ENCODE measurements around the gene HSPA1A. TPM values are rescaled to one million over a fixed set of nuclear protein-coding genes. Genes with fewer than 3 reads are reported as not detected.
A peak's percentile ranks its signal among the peaks of the same experiment; 100 is the strongest.

Gene HSPA1A
- total and polyA plus RNA-seq, 9 of the 15 experiments (the other 6 are each of a cell fraction or from before 2014, with no cell fraction given): 2.2 to 273 (median 107) TPM

- TF ChIP-seq, protein P1, sequence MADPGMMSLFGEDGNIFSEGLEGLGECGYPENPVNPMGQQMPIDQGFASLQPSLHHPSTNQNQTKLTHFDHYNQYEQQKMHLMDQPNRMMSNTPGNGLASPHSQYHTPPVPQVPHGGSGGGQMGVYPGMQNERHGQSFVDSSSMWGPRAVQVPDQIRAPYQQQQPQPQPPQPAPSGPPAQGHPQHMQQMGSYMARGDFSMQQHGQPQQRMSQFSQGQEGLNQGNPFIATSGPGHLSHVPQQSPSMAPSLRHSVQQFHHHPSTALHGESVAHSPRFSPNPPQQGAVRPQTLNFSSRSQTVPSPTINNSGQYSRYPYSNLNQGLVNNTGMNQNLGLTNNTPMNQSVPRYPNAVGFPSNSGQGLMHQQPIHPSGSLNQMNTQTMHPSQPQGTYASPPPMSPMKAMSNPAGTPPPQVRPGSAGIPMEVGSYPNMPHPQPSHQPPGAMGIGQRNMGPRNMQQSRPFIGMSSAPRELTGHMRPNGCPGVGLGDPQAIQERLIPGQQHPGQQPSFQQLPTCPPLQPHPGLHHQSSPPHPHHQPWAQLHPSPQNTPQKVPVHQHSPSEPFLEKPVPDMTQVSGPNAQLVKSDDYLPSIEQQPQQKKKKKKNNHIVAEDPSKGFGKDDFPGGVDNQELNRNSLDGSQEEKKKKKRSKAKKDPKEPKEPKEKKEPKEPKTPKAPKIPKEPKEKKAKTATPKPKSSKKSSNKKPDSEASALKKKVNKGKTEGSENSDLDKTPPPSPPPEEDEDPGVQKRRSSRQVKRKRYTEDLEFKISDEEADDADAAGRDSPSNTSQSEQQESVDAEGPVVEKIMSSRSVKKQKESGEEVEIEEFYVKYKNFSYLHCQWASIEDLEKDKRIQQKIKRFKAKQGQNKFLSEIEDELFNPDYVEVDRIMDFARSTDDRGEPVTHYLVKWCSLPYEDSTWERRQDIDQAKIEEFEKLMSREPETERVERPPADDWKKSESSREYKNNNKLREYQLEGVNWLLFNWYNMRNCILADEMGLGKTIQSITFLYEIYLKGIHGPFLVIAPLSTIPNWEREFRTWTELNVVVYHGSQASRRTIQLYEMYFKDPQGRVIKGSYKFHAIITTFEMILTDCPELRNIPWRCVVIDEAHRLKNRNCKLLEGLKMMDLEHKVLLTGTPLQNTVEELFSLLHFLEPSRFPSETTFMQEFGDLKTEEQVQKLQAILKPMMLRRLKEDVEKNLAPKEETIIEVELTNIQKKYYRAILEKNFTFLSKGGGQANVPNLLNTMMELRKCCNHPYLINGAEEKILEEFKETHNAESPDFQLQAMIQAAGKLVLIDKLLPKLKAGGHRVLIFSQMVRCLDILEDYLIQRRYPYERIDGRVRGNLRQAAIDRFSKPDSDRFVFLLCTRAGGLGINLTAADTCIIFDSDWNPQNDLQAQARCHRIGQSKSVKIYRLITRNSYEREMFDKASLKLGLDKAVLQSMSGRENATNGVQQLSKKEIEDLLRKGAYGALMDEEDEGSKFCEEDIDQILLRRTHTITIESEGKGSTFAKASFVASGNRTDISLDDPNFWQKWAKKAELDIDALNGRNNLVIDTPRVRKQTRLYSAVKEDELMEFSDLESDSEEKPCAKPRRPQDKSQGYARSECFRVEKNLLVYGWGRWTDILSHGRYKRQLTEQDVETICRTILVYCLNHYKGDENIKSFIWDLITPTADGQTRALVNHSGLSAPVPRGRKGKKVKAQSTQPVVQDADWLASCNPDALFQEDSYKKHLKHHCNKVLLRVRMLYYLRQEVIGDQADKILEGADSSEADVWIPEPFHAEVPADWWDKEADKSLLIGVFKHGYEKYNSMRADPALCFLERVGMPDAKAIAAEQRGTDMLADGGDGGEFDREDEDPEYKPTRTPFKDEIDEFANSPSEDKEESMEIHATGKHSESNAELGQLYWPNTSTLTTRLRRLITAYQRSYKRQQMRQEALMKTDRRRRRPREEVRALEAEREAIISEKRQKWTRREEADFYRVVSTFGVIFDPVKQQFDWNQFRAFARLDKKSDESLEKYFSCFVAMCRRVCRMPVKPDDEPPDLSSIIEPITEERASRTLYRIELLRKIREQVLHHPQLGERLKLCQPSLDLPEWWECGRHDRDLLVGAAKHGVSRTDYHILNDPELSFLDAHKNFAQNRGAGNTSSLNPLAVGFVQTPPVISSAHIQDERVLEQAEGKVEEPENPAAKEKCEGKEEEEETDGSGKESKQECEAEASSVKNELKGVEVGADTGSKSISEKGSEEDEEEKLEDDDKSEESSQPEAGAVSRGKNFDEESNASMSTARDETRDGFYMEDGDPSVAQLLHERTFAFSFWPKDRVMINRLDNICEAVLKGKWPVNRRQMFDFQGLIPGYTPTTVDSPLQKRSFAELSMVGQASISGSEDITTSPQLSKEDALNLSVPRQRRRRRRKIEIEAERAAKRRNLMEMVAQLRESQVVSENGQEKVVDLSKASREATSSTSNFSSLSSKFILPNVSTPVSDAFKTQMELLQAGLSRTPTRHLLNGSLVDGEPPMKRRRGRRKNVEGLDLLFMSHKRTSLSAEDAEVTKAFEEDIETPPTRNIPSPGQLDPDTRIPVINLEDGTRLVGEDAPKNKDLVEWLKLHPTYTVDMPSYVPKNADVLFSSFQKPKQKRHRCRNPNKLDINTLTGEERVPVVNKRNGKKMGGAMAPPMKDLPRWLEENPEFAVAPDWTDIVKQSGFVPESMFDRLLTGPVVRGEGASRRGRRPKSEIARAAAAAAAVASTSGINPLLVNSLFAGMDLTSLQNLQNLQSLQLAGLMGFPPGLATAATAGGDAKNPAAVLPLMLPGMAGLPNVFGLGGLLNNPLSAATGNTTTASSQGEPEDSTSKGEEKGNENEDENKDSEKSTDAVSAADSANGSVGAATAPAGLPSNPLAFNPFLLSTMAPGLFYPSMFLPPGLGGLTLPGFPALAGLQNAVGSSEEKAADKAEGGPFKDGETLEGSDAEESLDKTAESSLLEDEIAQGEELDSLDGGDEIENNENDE (IDR thresholded peaks at IDR 0.05; ENCODE audit: low read depth, low read length): no peak
- TF ChIP-seq YY1 (IDR thresholded peaks at IDR 0.05; ENCODE audit: borderline replicate concordance in 1 of 3, control insufficient read depth in 1 of 3, extremely low read depth in 1 of 3, insufficient read depth in 3 of 3, insufficient read length in 1 of 3, insufficient replicate concordance in 2 of 3, low read depth in 1 of 3, low read length in 2 of 3) (peak in 2 of 3 experiments; percentile 23 to 75), RUNX1 (IDR thresholded peaks at IDR 0.05; ENCODE audit: low read depth) (no peak), MBD2 (IDR thresholded peaks at IDR 0.05; ENCODE audit: borderline replicate concordance, low read depth) (no peak), NR2C2 (CRISPR knock-in tag; IDR thresholded peaks at IDR 0.05) (no peak), NR2C2 (tag; IDR thresholded peaks at IDR 0.05) (no peak), ZNF589 (CRISPR knock-in tag; IDR thresholded peaks at IDR 0.05; ENCODE audit: low read depth) (peak; percentile 41; the same call in 1 of the 2 replicates), SPI1 (IDR thresholded peaks at IDR 0.05; ENCODE audit: borderline replicate concordance, low read depth, low read length) (0 out of 2 replicates have a peak, but pooled peaks have one; percentile 18), TAF9B (IDR thresholded peaks at IDR 0.05; ENCODE audit: partially characterized antibody) (no peak)
- TF ChIP-seq, protein P2, sequence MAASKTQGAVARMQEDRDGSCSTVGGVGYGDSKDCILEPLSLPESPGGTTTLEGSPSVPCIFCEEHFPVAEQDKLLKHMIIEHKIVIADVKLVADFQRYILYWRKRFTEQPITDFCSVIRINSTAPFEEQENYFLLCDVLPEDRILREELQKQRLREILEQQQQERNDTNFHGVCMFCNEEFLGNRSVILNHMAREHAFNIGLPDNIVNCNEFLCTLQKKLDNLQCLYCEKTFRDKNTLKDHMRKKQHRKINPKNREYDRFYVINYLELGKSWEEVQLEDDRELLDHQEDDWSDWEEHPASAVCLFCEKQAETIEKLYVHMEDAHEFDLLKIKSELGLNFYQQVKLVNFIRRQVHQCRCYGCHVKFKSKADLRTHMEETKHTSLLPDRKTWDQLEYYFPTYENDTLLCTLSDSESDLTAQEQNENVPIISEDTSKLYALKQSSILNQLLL (CRISPR knock-in tag; IDR thresholded peaks at IDR 0.05; ENCODE audit: borderline replicate concordance): no peak
Measured at GRCh38 chr6:31768363-31769257, 46.7 kb upstream of the HSPA1A start (continued).
